Sigmoid colon (tissue), 7 donors: ENCODE results near the gene AFDN. TPM values are rescaled to one million over a fixed set of nuclear protein-coding genes. Genes with fewer than 3 reads are reported as not detected.
"Not testable (repeated sequence)": the region's sequence is repeated elsewhere in the genome, so short reads cannot be mapped to it uniquely, and the experiment has no call there.

Experiments
- DNase-seq: peaks from one replicate; pipeline ENCODE4 v3.0.0-alpha.2; 2019
- H3K27ac ChIP-seq, 4 donors: fragments of 200-600 bp; sonication (generic); one replicate each; pipeline ENCODE4 v1.5.1; 2016 to 2019; ENCODE audit warnings: mild to moderate bottlenecking in 1 of 4
- H3K27me3 ChIP-seq, 3 donors: fragments of 200-600 bp; sonication (generic); one replicate each; pipeline ENCODE4 v1.5.1; 2019; ENCODE audit warnings: mild to moderate bottlenecking in 1 of 3
- H3K36me3 ChIP-seq, 4 donors: fragments of 200-600 bp; sonication (generic); one replicate each; pipeline ENCODE4 v1.5.1; 2016 to 2019
- H3K4me1 ChIP-seq, 4 donors: fragments of 200-600 bp; sonication (generic); one replicate each; pipeline ENCODE4 v1.5.1; 2017 to 2019
- H3K4me3 ChIP-seq, 4 donors: fragments of 200-600 bp; sonication (generic); one replicate each; pipeline ENCODE4 v1.5.1; 2017 to 2019; ENCODE audit warnings: mild to moderate bottlenecking in 2 of 4, moderate library complexity in 1 of 4
- H3K9me3 ChIP-seq, 4 donors: fragments of 200-600 bp in 3 of 4; sonication (generic) in 3 of 4; one replicate each; pipeline versions ENCODE4 v1.5.1 to v1.6.1; 2013 to 2019
- EP300 ChIP-seq, 4 donors: sonication (generic); formaldehyde crosslinking; IDR thresholded peaks; one replicate each; pipeline ENCODE4 v1.6.1; 2017; ENCODE audit warnings: antibody characterized with exemption in 4 of 4
- POLR2A ChIP-seq, 2 donors: fragments of 450-650 bp; IDR thresholded peaks; one replicate each; pipeline ENCODE4 v1.6.1; 2016; ENCODE audit warnings: antibody characterized with exemption in 2 of 2, mild to moderate bottlenecking in 2 of 2, moderate library complexity in 2 of 2
- POLR2AphosphoS5 ChIP-seq, 4 donors: sonication (generic); formaldehyde crosslinking; IDR thresholded peaks; one replicate each; pipeline ENCODE4 v1.6.1; 2017; ENCODE audit warnings: antibody characterized with exemption in 4 of 4
- WGBS, 2 donors: extraction: QIAGEN DNeasy Blood & Tissue Kit; methylation state at CpG; one replicate each; pipeline ENCODE4 v1.1.7; 2013; 5-methylcytosine and 5-hydroxymethylcytosine counted together
- intact Hi-C: fragments of 100-400 bp; cut with DNase I; formaldehyde crosslinking; loops from one replicate; pipeline ENCODE4 v1.15.1; 2023
- polyA plus RNA-seq, 3 donors: library from polyadenylated mRNA; stranded (reverse); fragments of 200-250 nt; gene quantifications; one replicate each; pipeline ENCODE4 v1.2.3, GENCODE V29; 2013
- total RNA-seq, 4 donors: library from RNA; depleted of rRNA; stranded (reverse); fragments of >200 nt; gene quantifications; one replicate each; pipeline ENCODE4 v1.1.0, GENCODE V29; 2016
- TF ChIP-seq, protein P1 (sequence below), 4 experiments: fragments of 450-650 bp in 3 of 4; fragments of 200-600 bp in 1 of 4; IDR thresholded peaks; one replicate each; pipeline ENCODE4 v1.5.1; 2016 to 2019; ENCODE audit warnings: antibody characterized with exemption in 4 of 4, mild to moderate bottlenecking in 3 of 4, moderate library complexity in 2 of 4
- donor health status: healthy with polysubstance abuse.
- donor health status: Bipolar disorder and iron deficiency.
- donor health status: healthy.

AFDN gene
- total and polyA plus RNA-seq, 7 donors: 43.2 to 104 (median 83.6) TPM

DNA sequence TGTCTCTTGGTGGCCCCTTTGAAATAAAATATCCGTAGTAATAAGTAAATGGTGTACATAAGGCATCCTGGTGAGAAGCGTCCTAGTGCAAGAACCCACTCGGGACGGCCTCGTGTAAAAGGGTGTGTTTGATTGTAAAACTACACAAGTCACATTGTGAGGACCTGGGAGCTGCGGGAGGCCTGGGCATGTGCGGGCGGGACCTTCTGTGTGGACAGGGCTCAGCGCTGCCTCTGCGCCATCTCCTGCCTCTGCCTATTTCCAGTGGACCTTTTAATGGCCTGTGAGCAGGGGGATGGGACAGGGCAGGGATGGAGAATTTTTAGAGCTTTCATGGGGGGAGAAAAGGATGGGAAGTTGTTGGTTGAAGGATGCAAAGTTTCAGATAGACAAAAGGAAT is 145.5 kb downstream of the AFDN start:
- Histone ChIP-seq H3K9me3 (no peaks in the 10 kb centered on the region), H3K4me1 (no peaks in the 10 kb centered on the region), H3K36me3 (peaks cover 0 to 41% (median 6%) of the 10 kb centered on the region in 4 donors), H3K4me3 (no peak overlapping the region), H3K27me3 (no peaks in the 10 kb centered on the region), H3K27ac (no peak overlapping the region)
- WGBS, 2 donors: 84 to 94% methylated on average over 10 of the region's 10 CpGs
- intact Hi-C loops: no loop called here
- no peak for DNase-seq
- TF ChIP-seq POLR2A (IDR thresholded peaks at IDR 0.05) (no peak), POLR2AphosphoS5 (IDR thresholded peaks at IDR 0.05) (no peak), EP300 (IDR thresholded peaks at IDR 0.05) (no peak)
- TF ChIP-seq, protein P1, sequence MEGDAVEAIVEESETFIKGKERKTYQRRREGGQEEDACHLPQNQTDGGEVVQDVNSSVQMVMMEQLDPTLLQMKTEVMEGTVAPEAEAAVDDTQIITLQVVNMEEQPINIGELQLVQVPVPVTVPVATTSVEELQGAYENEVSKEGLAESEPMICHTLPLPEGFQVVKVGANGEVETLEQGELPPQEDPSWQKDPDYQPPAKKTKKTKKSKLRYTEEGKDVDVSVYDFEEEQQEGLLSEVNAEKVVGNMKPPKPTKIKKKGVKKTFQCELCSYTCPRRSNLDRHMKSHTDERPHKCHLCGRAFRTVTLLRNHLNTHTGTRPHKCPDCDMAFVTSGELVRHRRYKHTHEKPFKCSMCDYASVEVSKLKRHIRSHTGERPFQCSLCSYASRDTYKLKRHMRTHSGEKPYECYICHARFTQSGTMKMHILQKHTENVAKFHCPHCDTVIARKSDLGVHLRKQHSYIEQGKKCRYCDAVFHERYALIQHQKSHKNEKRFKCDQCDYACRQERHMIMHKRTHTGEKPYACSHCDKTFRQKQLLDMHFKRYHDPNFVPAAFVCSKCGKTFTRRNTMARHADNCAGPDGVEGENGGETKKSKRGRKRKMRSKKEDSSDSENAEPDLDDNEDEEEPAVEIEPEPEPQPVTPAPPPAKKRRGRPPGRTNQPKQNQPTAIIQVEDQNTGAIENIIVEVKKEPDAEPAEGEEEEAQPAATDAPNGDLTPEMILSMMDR (IDR thresholded peaks at IDR 0.05): no peak

DNA sequence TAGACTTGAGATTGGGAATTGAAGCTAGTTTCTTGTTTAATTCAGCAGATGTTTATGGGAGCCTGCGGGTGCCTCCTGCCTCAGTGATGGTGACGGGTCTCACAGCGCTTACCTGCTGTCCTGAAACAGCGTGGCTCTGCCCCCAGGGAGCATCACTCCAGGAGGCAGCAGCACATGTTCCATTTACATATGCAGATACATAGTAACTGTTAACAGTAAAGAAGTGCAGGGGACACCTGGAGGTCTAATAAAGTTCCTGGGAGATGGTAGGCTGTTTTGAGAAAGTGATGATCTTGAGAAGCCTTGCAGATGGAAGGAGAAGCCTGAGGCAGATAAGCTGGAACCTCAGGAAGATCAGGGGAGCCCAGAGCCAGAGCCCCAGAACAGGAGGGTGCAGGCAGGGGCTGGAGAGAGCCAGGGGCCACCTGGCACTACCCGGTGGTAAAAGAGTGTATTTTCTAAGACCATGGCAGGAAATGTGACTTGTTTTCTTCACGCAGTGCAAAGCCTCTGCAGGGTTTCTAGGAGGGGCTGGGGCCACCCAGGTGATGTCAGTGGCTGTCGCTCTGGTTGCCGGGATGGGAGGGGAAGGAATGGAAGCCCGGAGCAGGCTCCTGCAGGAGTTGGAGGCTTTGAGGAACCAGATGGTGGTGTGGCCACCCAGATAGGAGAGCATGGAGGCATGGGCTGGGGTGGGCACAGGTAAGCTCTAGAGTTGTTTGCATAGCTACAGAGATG is 146.6 kb downstream of the AFDN start:
- no peak for DNase-seq
- H3K27ac ChIP-seq: no peak overlapping the region
- H3K9me3 ChIP-seq: no peaks in the 10 kb centered on the region
- intact Hi-C loops: no loop called here
- 79 to 86% methylated on average over 9 of the region's 9 CpGs for WGBS, 2 donors
- no peak overlapping the region for H3K4me3 ChIP-seq
- no peaks in the 10 kb centered on the region for H3K27me3 ChIP-seq
- H3K4me1 ChIP-seq: no peaks in the 10 kb centered on the region
- peaks cover 0 to 32% (median 6%) of the 10 kb centered on the region in 4 donors for H3K36me3 ChIP-seq
- TF ChIP-seq POLR2AphosphoS5 (IDR thresholded peaks at IDR 0.05) (no peak), POLR2A (IDR thresholded peaks at IDR 0.05) (no peak), EP300 (IDR thresholded peaks at IDR 0.05) (no peak)
- TF ChIP-seq, protein P1 (IDR thresholded peaks at IDR 0.05): no peak

DNA sequence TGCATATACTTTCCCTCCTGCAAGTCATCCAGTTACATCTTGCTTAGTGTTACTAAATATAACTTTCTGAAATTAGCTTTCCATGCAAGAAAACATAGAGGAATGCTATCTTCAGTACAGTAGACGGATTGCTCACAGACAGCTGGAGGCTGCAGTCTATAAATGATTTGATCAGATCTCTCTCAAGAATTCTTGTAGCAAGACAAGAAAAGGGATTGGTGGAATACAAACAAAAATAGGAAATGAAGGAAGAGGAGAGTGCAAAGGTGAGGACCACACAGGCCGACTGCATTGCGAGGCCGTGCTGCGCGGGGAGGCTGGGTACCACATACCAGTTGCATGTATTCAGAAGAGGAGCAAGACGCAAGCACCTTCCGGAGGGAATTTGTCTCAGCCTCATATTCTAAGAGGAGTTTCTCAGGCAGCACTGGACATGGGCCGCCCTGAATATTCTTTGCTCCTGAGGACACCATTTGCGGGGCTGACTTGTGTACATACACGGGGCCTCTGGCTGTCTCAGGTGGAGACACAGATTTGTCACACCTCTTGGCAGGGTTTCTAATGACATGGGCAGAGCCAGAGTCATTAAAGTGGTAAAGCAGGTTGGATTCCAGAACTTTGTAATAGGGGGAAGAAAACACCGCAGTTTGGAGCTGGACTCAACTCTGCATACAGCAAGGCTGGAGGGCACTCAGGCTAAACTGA is 148.1 kb downstream of the AFDN start:
- intact Hi-C loops: no loop called here
- H3K36me3 ChIP-seq: peaks cover 0 to 18% (median 0%) of the 10 kb centered on the region in 4 donors
- no peak overlapping the region for H3K27ac ChIP-seq
- no peaks in the 10 kb centered on the region for H3K27me3 ChIP-seq
- H3K4me1 ChIP-seq: no peaks in the 10 kb centered on the region
- no peak for DNase-seq
- TF ChIP-seq, protein P1 (IDR thresholded peaks at IDR 0.05): no peak
- TF ChIP-seq EP300 (IDR thresholded peaks at IDR 0.05) (no peak), POLR2A (IDR thresholded peaks at IDR 0.05) (no peak), POLR2AphosphoS5 (IDR thresholded peaks at IDR 0.05) (no peak)
- H3K9me3 ChIP-seq: no peaks in the 10 kb centered on the region
- 19 to 66% methylated on average over 12 of the region's 12 CpGs for WGBS, 2 donors
- no peak overlapping the region for H3K4me3 ChIP-seq

DNA sequence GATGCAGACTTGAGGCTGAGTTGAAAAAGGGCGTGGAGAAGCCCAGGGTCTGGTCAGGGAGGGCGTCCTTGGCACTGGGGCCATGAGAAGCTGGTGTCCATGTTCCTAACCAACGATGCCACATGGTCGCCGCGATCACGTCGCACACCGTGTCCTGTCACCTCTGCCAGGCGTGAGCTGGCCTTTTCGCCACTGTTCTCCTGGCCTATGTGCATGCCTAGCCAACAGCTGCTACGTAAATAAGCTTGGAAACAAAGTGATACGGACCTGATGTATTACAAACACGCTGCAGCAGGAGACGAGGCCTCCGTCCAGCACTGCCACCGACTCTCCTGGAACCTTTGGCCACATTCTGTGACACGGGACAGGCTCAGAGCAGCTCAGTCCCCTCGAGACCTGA is 148.7 kb downstream of the AFDN start:
- H3K36me3 ChIP-seq: peaks cover 0 to 11% (median 0%) of the 10 kb centered on the region in 4 donors
- H3K27me3 ChIP-seq: no peaks in the 10 kb centered on the region
- no peak overlapping the region for H3K27ac ChIP-seq
- no peak overlapping the region for H3K4me3 ChIP-seq
- no peaks in the 10 kb centered on the region for H3K4me1 ChIP-seq
- no peaks in the 10 kb centered on the region for H3K9me3 ChIP-seq
- intact Hi-C loops: no loop called here
- 74 to 89% methylated on average over 19 of the region's 19 CpGs for WGBS, 2 donors
- TF ChIP-seq, protein P1 (IDR thresholded peaks at IDR 0.05): no peak
- TF ChIP-seq EP300 (IDR thresholded peaks at IDR 0.05) (no peak), POLR2A (IDR thresholded peaks at IDR 0.05) (no peak), POLR2AphosphoS5 (IDR thresholded peaks at IDR 0.05) (no peak)
- DNase-seq: no peak

DNA sequence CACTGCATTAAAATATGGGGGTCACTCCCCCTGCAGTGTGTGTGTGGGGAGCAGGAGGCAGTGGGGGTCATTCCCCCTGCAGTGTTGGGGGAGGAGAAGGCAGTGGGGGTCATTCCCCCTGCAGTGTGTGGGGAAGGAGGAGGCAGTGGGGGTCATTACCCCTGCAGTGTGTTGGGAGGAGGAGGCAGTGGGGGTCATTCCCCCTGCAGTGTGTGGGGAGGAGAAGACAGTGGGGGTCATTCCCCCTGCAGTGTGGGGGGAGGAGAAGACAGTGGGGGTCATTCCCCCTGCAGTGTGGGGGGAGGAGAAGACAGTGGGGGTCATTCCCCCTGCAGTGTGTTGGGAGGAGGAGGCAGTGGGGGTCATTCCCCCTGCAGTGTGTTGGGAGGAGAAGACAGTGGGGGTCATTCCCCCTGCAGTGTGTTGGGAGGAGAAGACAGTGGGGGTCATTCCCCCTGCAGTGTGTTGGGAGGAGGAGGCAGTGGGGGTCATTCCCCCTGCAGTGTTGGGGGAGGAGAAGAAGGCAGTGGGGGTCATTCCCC is 149.5 kb downstream of the AFDN start:
- H3K27me3 ChIP-seq, intact Hi-C loops, H3K27ac ChIP-seq, H3K9me3 ChIP-seq, H3K36me3 ChIP-seq, H3K4me1 ChIP-seq, H3K4me3 ChIP-seq, DNase-seq: not testable (repeated sequence)
